WTC11 (cell line): ENCODE measurements around the gene UBASH3B. TPM values are rescaled to one million over a fixed set of nuclear protein-coding genes. Genes with fewer than 3 reads are reported as not detected.

Experiments used
- ATAC-seq: fragments of 200-7000 bp; cut with Tn5 transposase; 2 replicates; pipeline ENCODE4 v1.10.0; 2021; ENCODE audit warnings: mild to moderate bottlenecking, moderate library complexity
- CTCF ChIA-PET: fragments of 300-600 bp; sonication (Branson Sonifier 250); formaldehyde crosslinking; loops from one replicate; lab custom pipeline; 2021; ENCODE audit warnings: antibody characterized with exemption; lab: Charles Lee
- POLR2A ChIA-PET: fragments of 350-600 bp; sonication (Branson Sonifier 250); formaldehyde crosslinking; loops from one replicate; lab custom pipeline; 2021; ENCODE audit warnings: antibody characterized with exemption; lab: Charles Lee
- DNase-seq: peaks from one replicate; pipeline ENCODE4 v3.0.0; 2021; ENCODE audit warnings: low spot score
- H3K27ac Mint-ChIP-seq: 2 replicates; pipeline ENCODE4 v1.8.0; 2021; ENCODE audit warnings: mixed read lengths
- H3K27me3 Mint-ChIP-seq: 2 replicates; pipeline ENCODE4 v1.8.0; 2021; ENCODE audit warnings: low read depth, mild to moderate bottlenecking, moderate library complexity, mixed read lengths
- H3K36me3 Mint-ChIP-seq: 2 replicates; pipeline ENCODE4 v1.8.0; 2021; ENCODE audit warnings: mixed read lengths
- H3K4me1 Mint-ChIP-seq: 2 replicates; pipeline ENCODE4 v1.8.0; 2022; ENCODE audit warnings: mixed read lengths
- H3K4me3 Mint-ChIP-seq: 2 replicates; pipeline ENCODE4 v1.8.0; 2021; ENCODE audit warnings: mild to moderate bottlenecking, moderate library complexity, mixed read lengths
- H3K9me3 Mint-ChIP-seq: 2 replicates; pipeline ENCODE4 v1.8.0; 2021; ENCODE audit warnings: mixed read lengths
- CBFB ChIP-seq: sonication (generic); formaldehyde crosslinking; IDR thresholded peaks from 2 replicates; pipeline ENCODE4 v1.8.1; 2022; ENCODE audit warnings: mild to moderate bottlenecking, low read depth, missing genetic modification reagents
- FOXP1 ChIP-seq: sonication (generic); formaldehyde crosslinking; IDR thresholded peaks from 2 replicates; pipeline ENCODE4 v1.8.0; 2022; ENCODE audit warnings: missing genetic modification reagents, mild to moderate bottlenecking, moderate library complexity, borderline replicate concordance
- HMGA2 ChIP-seq: fragments of 250-450 bp; sonication (Bioruptor Pico); IDR thresholded peaks from 2 replicates; pipeline ENCODE4 v1.4.0; 2021; ENCODE audit warnings: mild to moderate bottlenecking, moderate library complexity
- IRF2 ChIP-seq: sonication (generic); formaldehyde crosslinking; IDR thresholded peaks from 2 replicates; pipeline ENCODE4 v1.8.0; 2022; ENCODE audit warnings: low read depth, missing genetic modification reagents, borderline replicate concordance
- KAT7 ChIP-seq: sonication (generic); formaldehyde crosslinking; IDR thresholded peaks from 2 replicates; pipeline ENCODE4 v1.8.1; 2023; ENCODE audit warnings: missing genetic modification reagents, mild to moderate bottlenecking, borderline replicate concordance
- NFYB ChIP-seq: sonication (generic); formaldehyde crosslinking; conservative IDR thresholded peaks from 2 replicates; pipeline ENCODE4 v1.8.0; 2022; ENCODE audit warnings: low read depth, missing genetic modification reagents
- NR2C2 ChIP-seq: sonication (generic); formaldehyde crosslinking; IDR thresholded peaks from 2 replicates; pipeline ENCODE4 v1.8.0; 2022; ENCODE audit warnings: mild to moderate bottlenecking, missing genetic modification reagents
- OVOL2 ChIP-seq: fragments of 250-450 bp; sonication (Bioruptor Pico); IDR thresholded peaks from 2 replicates; pipeline ENCODE4 v1.9.0; 2021; ENCODE audit warnings: mild to moderate bottlenecking, borderline replicate concordance
- RELA ChIP-seq: sonication (generic); formaldehyde crosslinking; IDR thresholded peaks from 2 replicates; pipeline ENCODE4 v1.8.1; 2022; ENCODE audit warnings: missing genetic modification reagents, mild to moderate bottlenecking, borderline replicate concordance
- ZBTB21 ChIP-seq: sonication (generic); formaldehyde crosslinking; IDR thresholded peaks from 2 replicates; pipeline ENCODE4 v1.8.1; 2023; ENCODE audit warnings: mild to moderate bottlenecking, missing genetic modification reagents, borderline replicate concordance
- ZNF317 ChIP-seq: sonication (generic); formaldehyde crosslinking; IDR thresholded peaks from 2 replicates; pipeline ENCODE4 v1.8.1; 2023; ENCODE audit warnings: low read depth, mild to moderate bottlenecking, moderate library complexity, missing genetic modification reagents, borderline replicate concordance
- total RNA-seq: library from RNA; stranded (reverse); gene quantifications from 3 replicates; pipeline ENCODE4 v1.2.3, GENCODE V29; 2021
- TF ChIP-seq, protein P1 (sequence below): sonication (generic); formaldehyde crosslinking; IDR thresholded peaks from 2 replicates; pipeline ENCODE4 v1.8.1; 2022; ENCODE audit warnings: low read depth, mild to moderate bottlenecking, moderate library complexity, missing genetic modification reagents, borderline replicate concordance
- TF ChIP-seq, protein P2 (sequence below): fragments of 250-450 bp; sonication (Bioruptor Pico); IDR thresholded peaks from 2 replicates; pipeline ENCODE4 v1.9.0; 2021; ENCODE audit warnings: mild to moderate bottlenecking
- TF ChIP-seq, protein P3 (sequence below): sonication (generic); formaldehyde crosslinking; IDR thresholded peaks from 2 replicates; pipeline ENCODE4 v1.8.1; 2022; ENCODE audit warnings: mild to moderate bottlenecking, moderate library complexity, missing genetic modification reagents
- TF ChIP-seq, protein P4 (sequence below): sonication (generic); formaldehyde crosslinking; IDR thresholded peaks from 2 replicates; pipeline ENCODE4 v1.8.0; 2022; ENCODE audit warnings: mild to moderate bottlenecking, missing genetic modification reagents
- TF ChIP-seq, protein P5 (sequence below): sonication (generic); formaldehyde crosslinking; IDR thresholded peaks from 2 replicates; pipeline ENCODE4 v1.8.1; 2023; ENCODE audit warnings: mild to moderate bottlenecking, missing genetic modification reagents
- TF ChIP-seq, protein P6 (sequence below): sonication (generic); formaldehyde crosslinking; IDR thresholded peaks from 2 replicates; pipeline ENCODE4 v1.8.1; 2023; ENCODE audit warnings: mild to moderate bottlenecking, moderate library complexity, missing genetic modification reagents

The UBASH3B gene
- total RNA-seq, 1 experiment from 2014 or later = 21.1 TPM

DNA sequence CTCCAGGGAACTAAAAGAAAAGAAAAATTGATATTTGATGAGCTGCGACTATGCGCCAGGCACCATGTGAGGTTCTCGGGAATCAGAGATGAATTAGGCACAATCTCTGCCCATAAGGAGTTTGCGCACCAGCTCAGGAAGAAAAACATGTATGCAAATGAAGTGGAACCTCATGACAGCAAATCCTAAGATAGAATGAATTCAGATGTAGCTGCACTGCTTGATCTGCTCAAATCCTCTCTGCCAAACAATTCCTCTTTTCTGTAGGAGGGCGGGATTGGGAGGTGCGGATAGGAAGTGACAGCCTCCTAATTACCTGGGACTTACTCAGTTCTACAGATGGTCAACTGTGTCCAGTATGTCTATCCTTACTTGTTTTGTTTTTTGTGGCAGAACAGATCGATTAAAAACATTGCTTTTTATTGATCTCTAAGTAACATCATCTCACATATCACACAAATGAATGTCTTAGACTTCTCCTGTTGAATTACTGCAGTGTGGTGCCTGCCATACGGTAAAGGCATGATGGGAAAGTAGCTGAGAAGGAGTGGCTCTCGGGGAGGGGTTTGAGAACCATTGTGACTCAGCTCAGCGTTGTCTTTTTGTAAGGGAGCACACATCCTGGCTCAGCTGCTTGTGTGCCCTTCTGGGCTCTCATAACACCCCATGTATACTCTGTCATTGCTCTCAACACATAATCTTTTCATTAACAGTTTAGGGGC, 196.7 kb downstream of the UBASH3B start:
- no peak overlapping the region for H3K4me3 Mint-ChIP-seq
- no peaks in the 10 kb centered on the region for H3K36me3 Mint-ChIP-seq
- TF ChIP-seq, protein P1, sequence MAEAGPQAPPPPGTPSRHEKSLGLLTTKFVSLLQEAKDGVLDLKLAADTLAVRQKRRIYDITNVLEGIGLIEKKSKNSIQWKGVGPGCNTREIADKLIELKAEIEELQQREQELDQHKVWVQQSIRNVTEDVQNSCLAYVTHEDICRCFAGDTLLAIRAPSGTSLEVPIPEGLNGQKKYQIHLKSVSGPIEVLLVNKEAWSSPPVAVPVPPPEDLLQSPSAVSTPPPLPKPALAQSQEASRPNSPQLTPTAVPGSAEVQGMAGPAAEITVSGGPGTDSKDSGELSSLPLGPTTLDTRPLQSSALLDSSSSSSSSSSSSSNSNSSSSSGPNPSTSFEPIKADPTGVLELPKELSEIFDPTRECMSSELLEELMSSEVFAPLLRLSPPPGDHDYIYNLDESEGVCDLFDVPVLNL (CRISPR knock-in tag) = no peak
- no peak for TF ChIP-seq OVOL2 (CRISPR knock-in tag)
- TF ChIP-seq FOXP1 = no peak
- TF ChIP-seq, protein P2, sequence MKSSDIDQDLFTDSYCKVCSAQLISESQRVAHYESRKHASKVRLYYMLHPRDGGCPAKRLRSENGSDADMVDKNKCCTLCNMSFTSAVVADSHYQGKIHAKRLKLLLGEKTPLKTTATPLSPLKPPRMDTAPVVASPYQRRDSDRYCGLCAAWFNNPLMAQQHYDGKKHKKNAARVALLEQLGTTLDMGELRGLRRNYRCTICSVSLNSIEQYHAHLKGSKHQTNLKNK (CRISPR knock-in tag) = no peak
- TF ChIP-seq ZNF317 (CRISPR knock-in tag) = no peak
- peaks cover 34% of the 10 kb centered on the region for H3K4me1 Mint-ChIP-seq
- H3K9me3 Mint-ChIP-seq = no peaks in the 10 kb centered on the region
- DNase-seq = no peak
- H3K27ac Mint-ChIP-seq = no peak overlapping the region
- ChIA-PET CTCF (interaction anchor here (0.6 to 8.1 kb wide), 19 partner anchors 12 to 273 kb away, joined by 3 to 77 read pairs (median 6); no protein-coding TSS in a partner anchor), POLR2A (interaction anchor here (0.7 kb wide), 1 partner anchor 11 kb away, joined by 3 read pairs; no protein-coding TSS in a partner anchor)
- no peak for ATAC-seq
- H3K27me3 Mint-ChIP-seq = no peaks in the 10 kb centered on the region

DNA sequence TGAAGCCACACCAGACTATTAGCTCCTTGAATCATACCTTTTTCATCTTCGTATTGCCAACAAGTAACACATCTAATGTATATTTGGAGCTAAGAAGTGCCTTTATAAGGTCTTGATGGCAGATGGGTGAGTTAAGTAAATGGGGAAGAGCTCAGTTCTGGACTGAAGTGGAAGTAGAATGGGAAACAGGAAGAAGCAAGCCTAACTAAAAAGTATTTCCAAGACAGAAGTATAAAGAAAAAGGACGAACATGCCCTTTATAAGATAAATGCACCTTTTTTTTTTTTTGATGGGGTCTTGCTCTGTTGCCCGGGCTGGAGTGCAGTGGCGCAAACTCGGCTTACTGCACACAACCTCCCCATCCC, 197.3 kb downstream of the UBASH3B start:
- Mint-ChIP-seq H3K27me3 (no peaks in the 10 kb centered on the region), H3K36me3 (no peaks in the 10 kb centered on the region), H3K4me3 (no peak overlapping the region), H3K4me1 (peaks cover 34% of the 10 kb centered on the region), H3K27ac (no peak overlapping the region), H3K9me3 (no peaks in the 10 kb centered on the region)
- ATAC-seq (no peak), DNase-seq (no peak)
- TF ChIP-seq RELA (CRISPR knock-in tag) = no peak
- TF ChIP-seq NFYB (CRISPR knock-in tag) = no peak
- TF ChIP-seq, protein P3, sequence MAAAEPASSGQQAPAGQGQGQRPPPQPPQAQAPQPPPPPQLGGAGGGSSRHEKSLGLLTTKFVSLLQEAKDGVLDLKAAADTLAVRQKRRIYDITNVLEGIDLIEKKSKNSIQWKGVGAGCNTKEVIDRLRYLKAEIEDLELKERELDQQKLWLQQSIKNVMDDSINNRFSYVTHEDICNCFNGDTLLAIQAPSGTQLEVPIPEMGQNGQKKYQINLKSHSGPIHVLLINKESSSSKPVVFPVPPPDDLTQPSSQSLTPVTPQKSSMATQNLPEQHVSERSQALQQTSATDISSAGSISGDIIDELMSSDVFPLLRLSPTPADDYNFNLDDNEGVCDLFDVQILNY (CRISPR knock-in tag) = no peak
- no peak for TF ChIP-seq CBFB (CRISPR knock-in tag)
- TF ChIP-seq ZBTB21 (CRISPR knock-in tag) = no peak
- TF ChIP-seq IRF2 (CRISPR knock-in tag) = no peak
- TF ChIP-seq, protein P4, sequence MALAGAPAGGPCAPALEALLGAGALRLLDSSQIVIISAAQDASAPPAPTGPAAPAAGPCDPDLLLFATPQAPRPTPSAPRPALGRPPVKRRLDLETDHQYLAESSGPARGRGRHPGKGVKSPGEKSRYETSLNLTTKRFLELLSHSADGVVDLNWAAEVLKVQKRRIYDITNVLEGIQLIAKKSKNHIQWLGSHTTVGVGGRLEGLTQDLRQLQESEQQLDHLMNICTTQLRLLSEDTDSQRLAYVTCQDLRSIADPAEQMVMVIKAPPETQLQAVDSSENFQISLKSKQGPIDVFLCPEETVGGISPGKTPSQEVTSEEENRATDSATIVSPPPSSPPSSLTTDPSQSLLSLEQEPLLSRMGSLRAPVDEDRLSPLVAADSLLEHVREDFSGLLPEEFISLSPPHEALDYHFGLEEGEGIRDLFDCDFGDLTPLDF (CRISPR knock-in tag) = no peak
- no peak for TF ChIP-seq HMGA2 (CRISPR knock-in tag)
- no peak for TF ChIP-seq KAT7
- no peak for TF ChIP-seq NR2C2 (CRISPR knock-in tag)
- TF ChIP-seq, protein P5, sequence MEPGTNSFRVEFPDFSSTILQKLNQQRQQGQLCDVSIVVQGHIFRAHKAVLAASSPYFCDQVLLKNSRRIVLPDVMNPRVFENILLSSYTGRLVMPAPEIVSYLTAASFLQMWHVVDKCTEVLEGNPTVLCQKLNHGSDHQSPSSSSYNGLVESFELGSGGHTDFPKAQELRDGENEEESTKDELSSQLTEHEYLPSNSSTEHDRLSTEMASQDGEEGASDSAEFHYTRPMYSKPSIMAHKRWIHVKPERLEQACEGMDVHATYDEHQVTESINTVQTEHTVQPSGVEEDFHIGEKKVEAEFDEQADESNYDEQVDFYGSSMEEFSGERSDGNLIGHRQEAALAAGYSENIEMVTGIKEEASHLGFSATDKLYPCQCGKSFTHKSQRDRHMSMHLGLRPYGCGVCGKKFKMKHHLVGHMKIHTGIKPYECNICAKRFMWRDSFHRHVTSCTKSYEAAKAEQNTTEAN (CRISPR knock-in tag) = no peak
- TF ChIP-seq, protein P6, sequence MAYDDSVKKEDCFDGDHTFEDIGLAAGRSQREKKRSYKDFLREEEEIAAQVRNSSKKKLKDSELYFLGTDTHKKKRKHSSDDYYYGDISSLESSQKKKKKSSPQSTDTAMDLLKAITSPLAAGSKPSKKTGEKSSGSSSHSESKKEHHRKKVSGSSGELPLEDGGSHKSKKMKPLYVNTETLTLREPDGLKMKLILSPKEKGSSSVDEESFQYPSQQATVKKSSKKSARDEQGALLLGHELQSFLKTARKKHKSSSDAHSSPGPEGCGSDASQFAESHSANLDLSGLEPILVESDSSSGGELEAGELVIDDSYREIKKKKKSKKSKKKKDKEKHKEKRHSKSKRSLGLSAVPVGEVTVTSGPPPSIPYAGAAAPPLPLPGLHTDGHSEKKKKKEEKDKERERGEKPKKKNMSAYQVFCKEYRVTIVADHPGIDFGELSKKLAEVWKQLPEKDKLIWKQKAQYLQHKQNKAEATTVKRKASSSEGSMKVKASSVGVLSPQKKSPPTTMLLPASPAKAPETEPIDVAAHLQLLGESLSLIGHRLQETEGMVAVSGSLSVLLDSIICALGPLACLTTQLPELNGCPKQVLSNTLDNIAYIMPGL = no peak
- ChIA-PET CTCF (interaction anchor here (0.7 to 8.1 kb wide), 19 partner anchors 11 to 274 kb away, joined by 3 to 77 read pairs (median 6); no protein-coding TSS in a partner anchor), POLR2A (interaction anchor here (0.7 kb wide), 1 partner anchor 11 kb away, joined by 3 read pairs; no protein-coding TSS in a partner anchor)
